ENCODE results near the gene MELTF. TPM values are rescaled to one million over a fixed set of nuclear protein-coding genes. Genes with fewer than 3 reads are reported as not detected.
A peak's percentile ranks its signal among the peaks of the same experiment; 100 is the strongest.

MELTF gene
- total RNA-seq, 2 experiments from 2014 or later, result 6.0 TPM

DNA sequence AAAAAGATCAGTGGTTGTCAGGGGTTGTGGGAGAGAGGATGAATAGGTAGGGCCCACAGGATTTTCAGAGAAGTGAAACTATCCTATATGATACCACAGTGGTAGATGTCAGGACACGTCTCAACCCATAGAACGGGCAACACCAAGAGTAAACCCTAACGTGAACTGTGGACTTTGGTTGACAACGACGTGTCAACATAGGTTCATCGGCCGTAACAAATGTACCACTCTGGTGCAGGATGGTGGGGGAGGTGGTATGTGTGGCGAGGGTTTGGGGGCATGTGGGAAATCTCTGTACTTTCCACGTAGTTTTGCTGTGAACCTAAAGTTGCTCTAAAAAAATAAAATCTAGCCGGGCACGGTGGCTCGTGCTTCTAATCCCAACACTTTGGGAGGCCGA, 48.0 kb downstream of the MELTF start:
- ChIA-PET CTCF (interaction anchor here (0.7 kb wide), 1 partner anchor 13 kb away, joined by 3 read pairs; the partner anchor contains the start of gene PIGZ), POLR2A (no interaction called here)
- Mint-ChIP-seq H3K27me3 (peaks cover 18% of the 10 kb centered on the region), H3K4me3 (no peak overlapping the region), H3K36me3 (no peaks in the 10 kb centered on the region), H3K27ac (no peak overlapping the region), H3K9me3 (peaks cover 7% of the 10 kb centered on the region), H3K4me1 (ENCODE audit: low read depth) (peaks cover 3% of the 10 kb centered on the region)
- DNase-seq, result no peak
- intact Hi-C loops (cut with micrococcal nuclease), result no loop called here

DNA sequence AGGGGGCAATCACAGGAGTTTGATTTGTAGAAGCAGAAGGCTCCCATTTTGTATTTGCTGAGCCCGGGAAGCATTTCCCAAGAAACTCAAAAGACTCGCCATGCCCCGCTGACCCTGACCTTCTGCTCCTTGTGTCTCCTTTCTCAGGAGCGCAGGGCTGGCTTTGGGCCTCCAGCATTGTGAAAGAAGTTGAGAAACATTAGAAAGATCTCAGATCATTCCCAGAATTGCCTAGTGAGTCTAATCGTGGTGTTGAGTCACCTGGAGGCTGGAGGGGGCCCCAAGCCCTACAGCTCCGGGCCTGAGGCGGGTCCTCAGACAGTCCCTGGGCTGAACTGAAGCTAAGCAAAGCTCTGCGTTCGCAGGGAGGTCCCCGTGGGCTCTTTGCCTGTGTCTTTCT, 50.1 kb downstream of the MELTF start:
- intact Hi-C loops (cut with micrococcal nuclease), result no loop called here

DNA sequence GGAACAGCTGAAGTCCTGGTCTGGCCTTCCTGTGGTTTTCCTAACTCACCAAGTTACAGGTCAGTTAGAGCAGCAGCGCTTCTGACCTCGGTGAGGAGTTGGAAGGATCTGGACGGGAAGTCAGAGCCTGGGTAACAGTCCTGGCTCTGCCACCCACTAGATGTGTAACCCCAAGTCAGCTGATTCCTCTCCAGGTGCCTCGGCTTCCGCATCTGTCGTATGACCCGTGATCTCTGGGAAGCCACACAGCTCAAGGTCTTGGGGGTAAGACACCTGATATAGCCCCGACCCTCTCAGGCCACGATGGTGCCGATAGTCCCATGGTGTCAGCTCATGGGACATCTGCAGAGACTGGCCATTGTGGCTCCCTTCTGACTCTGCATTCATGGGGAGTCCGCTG, 52.7 kb downstream of the MELTF start:
- Mint-ChIP-seq H3K9me3 (no peaks in the 10 kb centered on the region), H3K4me1 (ENCODE audit: low read depth) (peaks cover 3% of the 10 kb centered on the region), H3K27me3 (peaks cover 7% of the 10 kb centered on the region), H3K4me3 (no peak overlapping the region), H3K36me3 (no peaks in the 10 kb centered on the region), H3K27ac (no peak overlapping the region)
- intact Hi-C loops (cut with micrococcal nuclease), result no loop called here
- ChIA-PET CTCF (no interaction called here), POLR2A (no interaction called here)
- no peak for DNase-seq

More for the DNA sequence above, 50.1 kb downstream of the MELTF start:
- POLR2A ChIA-PET, result no interaction called here
- H3K27ac Mint-ChIP-seq, result no peak overlapping the region
- CTCF ChIA-PET, result interaction anchor here (1.1 to 1.8 kb wide), 3 partner anchors 10 to 25 kb away, joined by 3 to 4 read pairs (median 4); no protein-coding TSS in a partner anchor
- H3K27me3 Mint-ChIP-seq, result peaks cover 13% of the 10 kb centered on the region
- no peaks in the 10 kb centered on the region for H3K36me3 Mint-ChIP-seq
- H3K4me3 Mint-ChIP-seq, result no peak overlapping the region
- no peak for DNase-seq
- H3K4me1 Mint-ChIP-seq (ENCODE audit: low read depth), result peaks cover 3% of the 10 kb centered on the region
- peaks cover 7% of the 10 kb centered on the region for H3K9me3 Mint-ChIP-seq

DNA sequence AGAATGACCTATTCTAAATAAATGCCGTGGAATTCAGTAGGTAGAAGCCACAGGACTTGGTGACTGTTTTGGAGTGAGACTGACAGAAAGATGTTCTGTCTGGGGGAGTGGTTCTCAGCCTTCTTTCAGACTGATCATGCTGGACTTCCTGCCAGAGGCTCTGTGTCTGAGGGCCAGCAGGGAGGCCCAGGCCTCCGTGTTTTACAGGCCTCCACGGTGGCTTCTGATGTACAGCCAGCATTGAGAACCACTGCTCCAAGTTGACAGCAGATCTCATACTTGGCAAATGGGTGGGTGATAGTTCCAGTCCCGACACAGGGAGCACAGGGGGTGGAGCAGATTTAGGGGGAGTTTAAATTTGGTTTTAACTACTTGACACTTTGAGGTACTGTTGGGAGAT, 54.3 kb downstream of the MELTF start:
- intact Hi-C loops (cut with micrococcal nuclease), result no loop called here
- peaks cover 12% of the 10 kb centered on the region for H3K27me3 Mint-ChIP-seq
- H3K4me3 Mint-ChIP-seq, result no peak overlapping the region
- peaks cover 6% of the 10 kb centered on the region for H3K4me1 Mint-ChIP-seq (ENCODE audit: low read depth)
- POLR2A ChIA-PET, result no interaction called here
- CTCF ChIA-PET, result interaction anchor here (0.7 kb wide), 1 partner anchor 52 kb away, joined by 3 read pairs; no protein-coding TSS in a partner anchor
- DNase-seq, result no peak
- no peaks in the 10 kb centered on the region for H3K36me3 Mint-ChIP-seq
- no peaks in the 10 kb centered on the region for H3K9me3 Mint-ChIP-seq
- no peak overlapping the region for H3K27ac Mint-ChIP-seq

DNA sequence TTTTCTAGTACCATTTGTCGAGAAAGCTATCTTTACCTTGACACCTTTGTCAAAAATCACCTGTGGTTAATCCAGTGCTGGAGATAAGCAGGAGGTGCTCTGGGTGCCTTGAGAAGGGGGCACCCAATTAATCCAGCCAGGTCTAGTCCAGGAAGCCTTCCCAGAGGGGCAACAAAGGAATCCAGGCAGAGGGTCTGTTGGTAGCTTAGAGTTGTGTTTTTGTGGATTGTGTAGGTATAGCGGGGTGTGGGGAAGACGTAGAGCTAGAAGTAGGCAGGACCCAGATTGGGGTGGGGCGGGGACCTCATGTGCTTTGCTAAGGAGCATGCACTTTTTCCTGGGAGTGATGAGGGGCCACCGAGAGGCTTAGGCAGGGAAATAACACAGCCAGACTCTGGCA, 55.0 kb downstream of the MELTF start:
- Mint-ChIP-seq H3K27me3 (peaks cover 14% of the 10 kb centered on the region), H3K27ac (no peak overlapping the region), H3K9me3 (no peaks in the 10 kb centered on the region), H3K36me3 (no peaks in the 10 kb centered on the region), H3K4me1 (ENCODE audit: low read depth) (peaks cover 8% of the 10 kb centered on the region), H3K4me3 (no peak overlapping the region)
- no peak for DNase-seq
- intact Hi-C loops (cut with micrococcal nuclease), result no loop called here
- POLR2A ChIA-PET, result no interaction called here
- CTCF ChIA-PET, result no interaction called here

DNA sequence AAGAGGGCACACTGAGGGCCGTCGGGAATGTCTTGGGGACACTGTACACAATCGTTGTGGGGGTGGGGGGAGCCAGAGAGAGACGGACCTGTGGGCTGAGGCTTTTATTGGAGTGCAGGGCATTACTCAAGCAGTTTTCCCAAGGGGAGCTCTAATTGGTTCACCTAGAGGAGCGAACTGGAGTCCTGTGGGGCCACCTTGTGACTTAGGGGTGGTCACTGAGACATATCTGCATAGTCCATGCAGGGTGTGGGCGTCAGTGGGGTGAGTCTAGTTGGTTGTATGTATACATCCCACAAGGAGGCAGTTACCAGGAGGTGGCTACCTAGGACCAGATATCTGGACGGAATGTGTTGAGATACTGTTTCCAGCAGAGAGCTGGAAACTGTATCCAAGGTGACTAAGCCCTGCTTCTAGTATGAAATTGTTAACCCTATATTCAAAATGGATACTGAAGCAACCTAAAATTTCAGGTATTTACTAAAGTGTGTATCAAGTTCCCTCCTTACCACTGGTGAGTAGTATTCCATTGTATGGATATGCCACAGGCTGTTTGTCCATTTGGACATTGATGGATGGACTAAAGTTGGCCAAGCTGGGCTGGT, 58.4 kb downstream of the MELTF start:
- no peaks in the 10 kb centered on the region for H3K36me3 Mint-ChIP-seq
- peaks cover 12% of the 10 kb centered on the region for H3K27me3 Mint-ChIP-seq
- H3K4me1 Mint-ChIP-seq (ENCODE audit: low read depth), result peaks cover 12% of the 10 kb centered on the region
- no peak overlapping the region for H3K27ac Mint-ChIP-seq
- intact Hi-C loops (cut with micrococcal nuclease), result no loop called here
- DNase-seq, result no peak
- H3K4me3 Mint-ChIP-seq, result peak overlapping the region; percentile 58
- no peaks in the 10 kb centered on the region for H3K9me3 Mint-ChIP-seq
- CTCF ChIA-PET, result interaction anchor here (0.9 to 2.8 kb wide), 6 partner anchors 10 to 134 kb away, joined by 3 to 34 read pairs (median 4); partner anchors contain the start of gene MELTF
- POLR2A ChIA-PET, result interaction anchor here (1.3 to 1.5 kb wide), 2 partner anchors 29 to 104 kb away, joined by 4 to 5 read pairs; partner anchors contain the start of genes NCBP2 and SENP5

DNA sequence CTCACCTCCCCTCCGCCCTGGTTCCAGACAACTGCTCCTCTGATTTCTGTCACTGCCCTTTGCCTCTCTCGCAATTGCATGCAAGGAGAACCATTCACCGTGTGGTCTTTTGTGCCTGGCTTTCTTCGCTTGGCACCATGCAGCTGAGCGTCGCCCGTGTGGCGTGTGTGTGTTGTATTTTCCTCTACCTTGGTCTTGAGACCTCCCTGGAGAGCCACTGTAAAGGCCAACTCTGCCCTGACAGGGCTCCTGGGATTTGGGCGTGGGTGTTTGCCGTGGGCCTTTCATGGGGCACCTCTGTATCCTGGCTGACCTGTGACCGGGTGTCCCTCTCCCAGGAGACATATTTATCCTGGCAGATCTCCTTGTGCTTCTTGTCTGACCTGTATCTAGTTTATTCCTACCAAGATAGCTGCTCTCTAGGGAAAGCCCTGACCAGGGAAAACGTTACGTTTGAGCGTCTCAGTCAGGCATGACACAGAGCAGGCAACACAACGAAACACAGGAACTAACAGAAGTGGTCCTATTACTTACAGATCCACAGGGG, 59.0 kb downstream of the MELTF start:
- no peak overlapping the region for H3K27ac Mint-ChIP-seq
- H3K4me3 Mint-ChIP-seq, result peak overlapping the region; percentile 58
- DNase-seq, result no peak
- H3K36me3 Mint-ChIP-seq, result no peaks in the 10 kb centered on the region
- POLR2A ChIA-PET, result interaction anchor here (1.3 to 1.5 kb wide), 3 partner anchors 28 to 133 kb away, joined by 4 to 5 read pairs (median 5); partner anchors contain the start of genes NCBP2 and SENP5
- no peaks in the 10 kb centered on the region for H3K9me3 Mint-ChIP-seq
- CTCF ChIA-PET, result interaction anchor here (0.8 to 2.8 kb wide), 8 partner anchors 9 to 138 kb away, joined by 3 to 34 read pairs (median 4); partner anchors contain the start of genes MELTF and SENP5
- intact Hi-C loops (cut with micrococcal nuclease), result loop anchor here (1.0 kb wide), 1 partner anchor 132 kb away; no protein-coding TSS in a partner anchor
- peaks cover 12% of the 10 kb centered on the region for H3K27me3 Mint-ChIP-seq
- H3K4me1 Mint-ChIP-seq (ENCODE audit: low read depth), result peaks cover 12% of the 10 kb centered on the region

DNA sequence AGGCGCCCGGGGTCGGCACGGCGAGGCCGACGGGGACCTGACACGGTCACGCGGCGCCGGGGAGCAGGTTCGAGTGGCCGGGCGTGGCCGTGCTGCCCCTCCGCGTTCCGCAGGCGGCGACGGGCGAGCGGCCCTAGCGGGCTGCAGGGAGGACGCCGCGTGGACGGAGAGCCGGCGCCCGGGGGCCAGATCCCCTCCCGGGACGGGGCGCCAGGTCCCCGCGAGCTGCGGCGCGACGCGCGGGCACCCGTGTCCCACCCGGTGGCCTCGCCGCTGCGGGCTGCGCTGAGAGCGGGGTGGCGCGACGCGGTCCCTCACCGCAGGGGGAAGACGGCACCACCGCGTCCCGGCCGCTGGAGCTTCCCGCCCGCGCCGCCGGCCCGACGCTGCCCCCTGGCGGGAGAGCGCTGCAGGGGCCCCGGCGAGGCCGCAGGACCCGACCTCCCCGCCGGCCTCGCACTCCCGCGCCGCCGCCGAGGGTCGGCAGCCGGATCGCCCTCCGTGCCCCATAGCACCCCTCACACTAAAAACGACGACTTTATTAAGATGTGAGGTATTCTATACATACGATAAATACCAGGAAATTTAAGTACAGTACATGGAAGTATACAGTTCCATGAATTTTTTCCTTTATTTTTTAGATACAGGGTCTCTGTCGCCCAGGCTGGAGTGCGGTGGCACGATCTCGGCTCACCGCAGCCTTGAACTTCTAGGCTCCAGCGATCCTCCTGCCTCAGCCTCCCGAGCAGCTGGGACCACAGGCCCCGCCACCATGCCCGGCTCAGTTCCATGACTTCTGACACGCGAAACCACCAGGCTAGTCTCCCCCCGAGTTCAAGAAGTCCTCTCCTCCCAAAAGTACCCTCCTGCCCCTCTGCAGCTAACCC, 59.7 kb downstream of the MELTF start:
- CTCF ChIA-PET, result interaction anchor here (0.7 to 2.8 kb wide), 21 partner anchors 9 to 759 kb away, joined by 3 to 34 read pairs (median 3); partner anchors contain the start of genes MELTF, NCBP2, PAK2 and SENP5
- peak overlapping the region; percentile 58 for H3K4me3 Mint-ChIP-seq

DNA sequence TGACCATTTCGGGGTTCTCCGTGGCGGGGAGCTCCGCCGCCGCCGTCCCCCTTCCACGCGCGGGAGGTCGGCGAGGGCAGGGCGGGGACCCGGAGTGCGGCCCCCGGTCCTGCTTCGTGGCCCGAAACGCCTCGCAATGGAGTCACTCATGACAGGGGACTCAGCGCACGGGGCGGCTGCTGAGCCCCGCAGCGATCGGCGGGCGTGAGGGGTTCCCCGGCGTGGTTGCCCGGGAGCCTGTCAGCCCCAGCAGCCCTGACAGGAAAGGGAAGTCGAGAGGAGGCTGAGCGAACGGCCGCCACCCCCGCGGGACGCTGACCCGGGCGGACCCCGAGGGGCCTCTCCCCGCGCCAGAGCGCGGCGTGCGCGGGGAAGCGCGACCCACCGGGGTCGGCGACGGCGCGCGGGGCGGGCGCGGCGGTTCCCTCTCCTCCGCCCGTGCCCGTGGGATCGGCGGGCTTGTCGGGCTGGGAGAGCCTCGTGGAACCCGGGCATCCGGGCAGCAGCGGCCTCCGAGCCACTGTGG, 60.4 kb downstream of the MELTF start:
- POLR2A ChIA-PET, result interaction anchor here (1.2 to 2.3 kb wide), 3 partner anchors 22 to 131 kb away, joined by 5 to 8 read pairs (median 5); partner anchors contain the start of gene NCBP2
- Mint-ChIP-seq H3K36me3 (no peaks in the 10 kb centered on the region), H3K4me1 (ENCODE audit: low read depth) (peaks cover 12% of the 10 kb centered on the region), H3K9me3 (peaks cover 6% of the 10 kb centered on the region), H3K27me3 (peaks cover 12% of the 10 kb centered on the region), H3K27ac (no peak overlapping the region), H3K4me3 (peak overlapping the region; percentile 73)
- intact Hi-C loops (cut with micrococcal nuclease), result loop anchor here (2.0 to 5.0 kb wide), 2 partner anchors 26 to 362 kb away; partner anchors contain the start of gene NCBP2
- DNase-seq, result peak; percentile 62
- CTCF ChIA-PET, result interaction anchor here (0.7 to 2.8 kb wide), 19 partner anchors 9 to 759 kb away, joined by 3 to 34 read pairs (median 3); partner anchors contain the start of genes MELTF, NCBP2, PAK2 and SENP5

More for the DNA sequence above, 59.7 kb downstream of the MELTF start:
- peak; percentile 78 for DNase-seq
- H3K9me3 Mint-ChIP-seq, result peaks cover 6% of the 10 kb centered on the region
- no peak overlapping the region for H3K27ac Mint-ChIP-seq
- H3K4me1 Mint-ChIP-seq (ENCODE audit: low read depth), result peaks cover 12% of the 10 kb centered on the region
- POLR2A ChIA-PET, result interaction anchor here (0.7 to 2.3 kb wide), 5 partner anchors 28 to 258 kb away, joined by 4 to 8 read pairs (median 5); partner anchors contain the start of genes CEP19, NCBP2, PIGX and SENP5
- H3K36me3 Mint-ChIP-seq, result no peaks in the 10 kb centered on the region
- H3K27me3 Mint-ChIP-seq, result peaks cover 12% of the 10 kb centered on the region
- intact Hi-C loops (cut with micrococcal nuclease), result loop anchor here (1.0 to 5.0 kb wide), 3 partner anchors 27 to 363 kb away; partner anchors contain the start of gene NCBP2

DNA sequence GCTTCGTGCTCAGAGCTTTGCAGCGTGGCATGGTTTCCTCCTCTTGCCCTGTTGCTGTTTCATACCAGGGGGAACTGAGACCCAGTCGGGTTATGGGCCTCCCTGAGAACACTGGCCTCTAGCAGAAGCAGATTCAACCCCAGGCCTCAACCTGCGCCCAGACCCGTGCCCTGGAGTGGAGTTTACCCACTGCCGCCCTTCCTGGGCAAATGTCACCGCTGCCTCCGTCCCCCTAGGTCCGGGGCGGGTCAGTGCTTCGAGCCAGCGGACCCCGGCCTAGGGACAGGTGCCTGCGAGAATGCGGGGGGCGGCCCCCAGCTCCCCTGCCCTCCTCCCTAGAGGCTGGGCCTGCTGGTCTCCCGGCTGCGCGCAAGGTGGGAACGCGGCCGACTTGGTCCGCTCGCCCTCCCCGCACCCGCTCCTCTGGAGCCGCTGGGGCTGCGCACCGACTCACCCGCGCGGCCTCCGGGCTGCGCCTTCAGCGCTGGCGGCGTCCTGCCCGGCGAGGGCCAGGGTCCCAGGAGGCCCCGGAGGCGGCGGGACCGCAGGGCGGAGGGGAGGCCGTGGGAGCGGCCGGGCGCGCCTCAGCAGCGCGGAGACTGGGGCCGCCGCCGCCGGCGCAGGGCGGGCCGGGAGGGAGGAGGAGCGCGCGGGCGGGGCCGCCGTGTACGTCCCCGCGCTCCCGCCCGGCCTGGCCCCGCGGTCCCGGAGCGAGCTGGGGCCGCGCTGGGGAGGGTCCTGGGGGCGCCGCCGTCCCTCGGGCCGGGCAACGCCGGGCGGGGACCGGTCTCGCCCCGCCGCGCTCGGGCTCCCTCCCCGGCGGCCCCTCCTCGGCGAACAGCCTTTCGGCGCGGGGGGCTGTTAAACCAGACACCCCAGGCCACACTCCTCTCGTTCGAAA, 61.1 kb downstream of the MELTF start, which contains the start of gene PIGZ:
TSS of gene PIGZ (minus strand) at position 601 of the 901 bp plus-strand sequence. CDS start 16,802 bp downstream, outside the sequence.
- ChIA-PET CTCF (interaction anchor here (1.1 to 2.5 kb wide), 4 partner anchors 13 to 392 kb away, joined by 3 to 9 read pairs (median 4); partner anchors contain the start of gene SENP5), POLR2A (interaction anchor here (1.2 to 2.3 kb wide), 2 partner anchors 21 to 27 kb away, joined by 5 to 8 read pairs; partner anchors contain the start of gene NCBP2)
- Mint-ChIP-seq H3K9me3 (peaks cover 6% of the 10 kb centered on the region), H3K4me1 (ENCODE audit: low read depth) (peaks cover 12% of the 10 kb centered on the region), H3K4me3 (peak within 1 kb of the TSS; percentile 73), H3K27me3 (peaks cover 12% of the 10 kb centered on the region), H3K27ac (no peak within 1 kb of the TSS), H3K36me3 (no peaks in the 10 kb centered on the region)
- peak; percentile 46 for DNase-seq
- intact Hi-C loops (cut with micrococcal nuclease), result loop anchor here (2.0 to 5.0 kb wide), 2 partner anchors 26 to 361 kb away; partner anchors contain the start of gene NCBP2
